Upper lobe of right lung (tissue), 1 donor: ENCODE results near the gene EEF1AKMT3. TPM values are rescaled to one million over a fixed set of nuclear protein-coding genes. Genes with fewer than 3 reads are reported as not detected.

Experiments
- ATAC-seq: fragments of 200-7000 bp; cut with Tn5 transposase; one replicate; pipeline ENCODE4 v1.9.1; 2020; ENCODE audit warnings: mild to moderate bottlenecking, moderate library complexity
- DNase-seq: peaks from one replicate; pipeline ENCODE4 v3.0.0-alpha.2; 2020
- H3K27ac ChIP-seq: fragments of 200-600 bp; one replicate; pipeline ENCODE4 v1.8.0; 2022
- H3K27me3 ChIP-seq: fragments of 200-600 bp; one replicate; pipeline ENCODE4 v1.8.0; 2022; ENCODE audit warnings: mild to moderate bottlenecking
- H3K36me3 ChIP-seq: fragments of 200-600 bp; one replicate; pipeline ENCODE4 v1.8.0; 2022
- H3K4me1 ChIP-seq: fragments of 200-600 bp; one replicate; pipeline ENCODE4 v1.8.0; 2022
- H3K4me3 ChIP-seq: fragments of 200-600 bp; one replicate; pipeline ENCODE4 v1.8.0; 2022; ENCODE audit warnings: mild to moderate bottlenecking
- H3K9me3 ChIP-seq: fragments of 200-600 bp; one replicate; pipeline ENCODE4 v1.8.0; 2022
- CTCF ChIP-seq: fragments of 200-600 bp; IDR thresholded peaks from one replicate; pipeline ENCODE4 v1.8.0; 2022; ENCODE audit warnings: antibody characterized with exemption
- intact Hi-C: fragments of 100-400 bp; cut with DNase I; formaldehyde crosslinking; loops from one replicate; pipeline ENCODE4 v1.11.0; 2022
- total RNA-seq: library from RNA; stranded (reverse); fragmentation: NEBNext Ultra II Directional; extraction: Animal tissue kit (Norgen Biotek cat#: 25700); gene quantifications from one replicate; pipeline ENCODE4 v1.2.1, GENCODE V29; 2021
- donor health status: DM: no; HTN: yes; CAD: no; lungs with severe emphysema.

EEF1AKMT3 gene
- total RNA-seq, 1 donor from 2014 or later, result 8.0 TPM

- intact Hi-C loops, result no loop called here
- no peak for DNase-seq
- Histone ChIP-seq H3K9me3 (no peaks in the 10 kb centered on the region), H3K27ac (no peak overlapping the region), H3K4me1 (peaks cover 18% of the 10 kb centered on the region), H3K36me3 (peaks cover 4% of the 10 kb centered on the region), H3K4me3 (no peak overlapping the region), H3K27me3 (no peaks in the 10 kb centered on the region)
- ATAC-seq, result no peak
- TF ChIP-seq CTCF, result no peak
Observed at GRCh38 chr12:57779736-57780135, 7.3 kb downstream of the EEF1AKMT3 start.

DNA sequence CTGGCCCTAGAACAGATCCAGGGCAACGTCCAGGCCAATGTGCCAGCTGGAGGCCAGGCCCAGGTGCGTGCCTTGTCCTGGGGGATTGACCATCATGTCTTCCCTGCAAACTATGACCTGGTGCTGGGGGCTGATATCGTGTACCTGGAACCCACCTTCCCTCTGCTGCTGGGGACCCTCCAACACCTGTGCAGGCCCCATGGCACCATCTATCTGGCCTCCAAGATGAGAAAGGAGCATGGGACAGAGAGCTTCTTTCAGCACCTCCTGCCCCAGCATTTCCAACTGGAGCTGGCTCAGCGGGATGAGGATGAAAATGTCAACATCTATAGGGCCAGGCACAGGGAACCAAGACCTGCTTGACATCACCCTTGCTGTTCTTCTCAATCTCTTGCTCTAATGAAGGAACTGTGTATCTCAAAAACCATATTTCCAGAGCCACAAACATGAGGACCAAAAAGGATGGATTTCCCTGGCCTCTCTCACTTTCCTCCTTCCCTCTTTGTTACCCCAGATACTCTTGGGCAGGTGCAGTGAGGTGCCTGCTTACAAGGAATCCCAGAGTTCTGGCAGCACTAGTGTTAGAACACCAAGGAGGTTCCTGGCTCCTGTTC is 8.0 kb downstream of the EEF1AKMT3 start:
- DNase-seq (no peak), ATAC-seq (no peak)
- H3K4me3 ChIP-seq, result no peak overlapping the region
- no peaks in the 10 kb centered on the region for H3K27me3 ChIP-seq
- peaks cover 18% of the 10 kb centered on the region for H3K4me1 ChIP-seq
- peak overlapping the region; percentile 6 for H3K27ac ChIP-seq
- intact Hi-C loops, result no loop called here
- H3K36me3 ChIP-seq, result peaks cover 8% of the 10 kb centered on the region
- no peaks in the 10 kb centered on the region for H3K9me3 ChIP-seq
- TF ChIP-seq CTCF, result no peak

- H3K4me1 ChIP-seq, result peaks cover 18% of the 10 kb centered on the region
- no peak for TF ChIP-seq CTCF
- no peaks in the 10 kb centered on the region for H3K27me3 ChIP-seq
- no peak overlapping the region for H3K4me3 ChIP-seq
- peaks cover 17% of the 10 kb centered on the region for H3K36me3 ChIP-seq
- H3K9me3 ChIP-seq, result no peaks in the 10 kb centered on the region
- DNase-seq (no peak), ATAC-seq (no peak)
- intact Hi-C loops, result no loop called here
- peak overlapping the region; percentile 0 for H3K27ac ChIP-seq
Observed at GRCh38 chr12:57781244-57781643, 8.8 kb downstream of the EEF1AKMT3 start.

- H3K4me3 ChIP-seq, result no peak overlapping the region
- ATAC-seq (no peak), DNase-seq (no peak)
- peaks cover 22% of the 10 kb centered on the region for H3K36me3 ChIP-seq
- H3K27me3 ChIP-seq, result no peaks in the 10 kb centered on the region
- intact Hi-C loops, result no loop called here
- no peak for TF ChIP-seq CTCF
- no peaks in the 10 kb centered on the region for H3K9me3 ChIP-seq
- peaks cover 18% of the 10 kb centered on the region for H3K4me1 ChIP-seq
- peak overlapping the region; percentile 74 for H3K27ac ChIP-seq
Observed at GRCh38 chr12:57781801-57782200, 9.4 kb downstream of the EEF1AKMT3 start.

GRCh38 chr12:57782243-57782607 is 9.8 kb downstream of the EEF1AKMT3 start:
- intact Hi-C loops, result no loop called here
- no peak for ATAC-seq
- no peak for DNase-seq
- Histone ChIP-seq H3K27me3 (no peaks in the 10 kb centered on the region), H3K36me3 (peaks cover 27% of the 10 kb centered on the region), H3K9me3 (no peaks in the 10 kb centered on the region), H3K4me3 (peak overlapping the region; percentile 95), H3K27ac (peak overlapping the region; percentile 74), H3K4me1 (peaks cover 18% of the 10 kb centered on the region)
- no peak for TF ChIP-seq CTCF
